Effector memory CD8-positive, alpha-beta T cell (primary cell): ENCODE data around the gene FBXO10.
A peak's percentile ranks its signal among the peaks of the same experiment; 100 is the strongest.
"Not testable (repeated sequence)": the region's sequence is repeated elsewhere in the genome, so short reads cannot be mapped to it uniquely, and the experiment has no call there.

Experiments used
- ATAC-seq: fragments of 150-1000 bp; cut with Tn5 transposase; replicated peaks from 2 replicates; pipeline ENCODE4 v1.10.0; 2021; ENCODE audit warnings: mild to moderate bottlenecking, moderate library complexity
- DNase-seq, 3 experiments: peaks; one replicate each; pipeline ENCODE4 v3.0.0; 2021
- H3K27ac Mint-ChIP-seq, 2 donors: one replicate each; pipeline ENCODE4 v1.8.0; 2022; ENCODE audit warnings: mild to moderate bottlenecking in 2 of 2, mixed read lengths in 2 of 2, moderate library complexity in 2 of 2
- H3K27me3 Mint-ChIP-seq, 2 donors: one replicate each; pipeline ENCODE4 v1.8.0; 2022; ENCODE audit warnings: mixed read lengths in 2 of 2
- H3K36me3 Mint-ChIP-seq: one replicate; pipeline ENCODE4 v1.8.0; 2022; ENCODE audit warnings: mild to moderate bottlenecking, moderate library complexity, mixed read lengths; ENCODE audit not compliant: insufficient read depth
- H3K4me1 Mint-ChIP-seq, 2 donors: one replicate each; pipeline ENCODE4 v1.8.0; 2022; ENCODE audit warnings: low read depth in 2 of 2, mixed read lengths in 2 of 2
- H3K4me3 Mint-ChIP-seq, 2 donors: one replicate each; pipeline ENCODE4 v1.8.0; 2022; ENCODE audit warnings: mild to moderate bottlenecking in 2 of 2, mixed read lengths in 2 of 2, moderate library complexity in 2 of 2
- H3K9me3 Mint-ChIP-seq, 2 donors: one replicate each; pipeline ENCODE4 v1.8.0; 2022; ENCODE audit warnings: mixed read lengths in 2 of 2

FBXO10 gene

GRCh38 chr9:37611014-37611413 is 34.8 kb upstream of the FBXO10 start:
- ATAC-seq = no peak
- Mint-ChIP-seq H3K36me3 (no peaks in the 10 kb centered on the region), H3K27me3 (peaks cover 29 to 30% of the 10 kb centered on the region in 2 donors), H3K9me3 (no peaks in the 10 kb centered on the region), H3K4me1 (no peaks in the 10 kb centered on the region), H3K27ac (no peak overlapping the region), H3K4me3 (no peak overlapping the region)
- DNase-seq = no peak

- Mint-ChIP-seq H3K4me1 (no peaks in the 10 kb centered on the region), H3K9me3 (no peaks in the 10 kb centered on the region), H3K27ac (no peak overlapping the region), H3K36me3 (no peaks in the 10 kb centered on the region), H3K27me3 (peaks cover 29 to 36% of the 10 kb centered on the region in 2 donors), H3K4me3 (no peak overlapping the region)
- no peak for ATAC-seq
- no peak for DNase-seq
Observed at GRCh38 chr9:37609735-37610397, 33.7 kb upstream of the FBXO10 start.

- Mint-ChIP-seq H3K9me3 (no peaks in the 10 kb centered on the region), H3K27ac (no peak overlapping the region)
Observed at GRCh38 chr9:37608250-37608649, 32.1 kb upstream of the FBXO10 start.

GRCh38 chr9:37604296-37604695 is 28.1 kb upstream of the FBXO10 start:
- DNase-seq = no peak

More at GRCh38 chr9:37608250-37608649, 32.1 kb upstream of the FBXO10 start:
- DNase-seq (no peak), ATAC-seq (no peak)
- H3K4me3 Mint-ChIP-seq = no peak overlapping the region
- H3K4me1 Mint-ChIP-seq = no peaks in the 10 kb centered on the region
- no peaks in the 10 kb centered on the region for H3K36me3 Mint-ChIP-seq
- H3K27me3 Mint-ChIP-seq = peaks cover 35 to 48% of the 10 kb centered on the region in 2 donors

GRCh38 chr9:37602817-37603216 is 26.6 kb upstream of the FBXO10 start:
- H3K9me3 Mint-ChIP-seq = no peaks in the 10 kb centered on the region
- ATAC-seq = no peak
- no peaks in the 10 kb centered on the region for H3K4me1 Mint-ChIP-seq
- peaks cover 44 to 65% of the 10 kb centered on the region in 2 donors for H3K27me3 Mint-ChIP-seq
- H3K36me3 Mint-ChIP-seq = no peaks in the 10 kb centered on the region
- no peak overlapping the region for H3K27ac Mint-ChIP-seq
- DNase-seq = no peak
- H3K4me3 Mint-ChIP-seq = no peak overlapping the region

More at GRCh38 chr9:37604296-37604695, 28.1 kb upstream of the FBXO10 start:
- no peaks in the 10 kb centered on the region for H3K9me3 Mint-ChIP-seq
- H3K4me1 Mint-ChIP-seq = no peaks in the 10 kb centered on the region
- ATAC-seq = no peak
- peaks cover 52 to 70% of the 10 kb centered on the region in 2 donors for H3K27me3 Mint-ChIP-seq
- H3K36me3 Mint-ChIP-seq = no peaks in the 10 kb centered on the region
- H3K4me3 Mint-ChIP-seq = no peak overlapping the region
- H3K27ac Mint-ChIP-seq = no peak overlapping the region

- not testable (repeated sequence) for H3K36me3 Mint-ChIP-seq, H3K9me3 Mint-ChIP-seq, DNase-seq, H3K4me1 Mint-ChIP-seq, H3K4me3 Mint-ChIP-seq, H3K27ac Mint-ChIP-seq, ATAC-seq
- H3K27me3 Mint-ChIP-seq = peaks cover 41 to 61% of the 10 kb centered on the region in 2 donors
Observed at GRCh38 chr9:37602061-37602460, 25.9 kb upstream of the FBXO10 start.

GRCh38 chr9:37596504-37596903 is 20.3 kb upstream of the FBXO10 start:
- H3K4me3 Mint-ChIP-seq = no peak overlapping the region
- H3K27me3 Mint-ChIP-seq = peaks cover 27 to 35% of the 10 kb centered on the region in 2 donors
- DNase-seq (no peak), ATAC-seq (no peak)
- no peaks in the 10 kb centered on the region for H3K9me3 Mint-ChIP-seq
- peaks cover 9 to 15% of the 10 kb centered on the region in 2 donors for H3K4me1 Mint-ChIP-seq
- H3K27ac Mint-ChIP-seq = no peak overlapping the region
- H3K36me3 Mint-ChIP-seq = peaks cover 10% of the 10 kb centered on the region

- peaks cover 27 to 29% of the 10 kb centered on the region in 2 donors for H3K4me1 Mint-ChIP-seq
- ATAC-seq (no peak), DNase-seq (no peak)
- peaks cover 12% of the 10 kb centered on the region for H3K36me3 Mint-ChIP-seq
- H3K27ac Mint-ChIP-seq = peak overlapping the region in 1 of 2 donors; percentile 38
- H3K4me3 Mint-ChIP-seq = peak overlapping the region; percentile 97
- H3K9me3 Mint-ChIP-seq = no peaks in the 10 kb centered on the region
- H3K27me3 Mint-ChIP-seq = peaks cover 15 to 19% of the 10 kb centered on the region in 2 donors
Observed at GRCh38 chr9:37593883-37594448, 17.8 kb upstream of the FBXO10 start.

- Mint-ChIP-seq H3K4me1 (peaks cover 27 to 29% of the 10 kb centered on the region in 2 donors), H3K4me3 (peak within 1 kb of the TSS; percentile 97), H3K36me3 (peaks cover 27% of the 10 kb centered on the region), H3K9me3 (no peaks in the 10 kb centered on the region), H3K27ac (peak within 1 kb of the TSS; percentile 92 to 96), H3K27me3 (peaks cover 14 to 18% of the 10 kb centered on the region in 2 donors)
- peak; percentile 97 for ATAC-seq
- DNase-seq = peak; percentile 86 to 87 (median 86)
Observed at GRCh38 chr9:37592108-37592951, 16.1 kb upstream of the FBXO10 start, which contains the start of gene TOMM5. TOMM5 (minus strand) TSS chr9:37592597; CDS start chr9:37592532, 65 bp downstream.

GRCh38 chr9:37587521-37587920 is 11.3 kb upstream of the FBXO10 start:
- Mint-ChIP-seq H3K9me3 (no peaks in the 10 kb centered on the region), H3K27ac (no peak overlapping the region), H3K27me3 (no peaks in the 10 kb centered on the region), H3K4me1 (peaks cover 24 to 29% of the 10 kb centered on the region in 2 donors), H3K4me3 (no peak overlapping the region), H3K36me3 (peaks cover 61% of the 10 kb centered on the region)
- ATAC-seq (no peak), DNase-seq (no peak)

GRCh38 chr9:37583522-37584121 is 7.4 kb upstream of the FBXO10 start:
- Mint-ChIP-seq H3K36me3 (peaks cover 51% of the 10 kb centered on the region), H3K27ac (no peak overlapping the region), H3K9me3 (no peaks in the 10 kb centered on the region), H3K4me1 (peaks cover 2 to 3% of the 10 kb centered on the region in 2 donors), H3K27me3 (no peaks in the 10 kb centered on the region), H3K4me3 (no peak overlapping the region)
- ATAC-seq (no peak), DNase-seq (no peak)

- H3K4me1 Mint-ChIP-seq = peaks cover 2 to 3% of the 10 kb centered on the region in 2 donors
- peak; percentile 69 for ATAC-seq
Observed at GRCh38 chr9:37582548-37583157, 6.5 kb upstream of the FBXO10 start.

GRCh38 chr9:37575511-37575914 is 667 bp downstream of the FBXO10 start:
- Mint-ChIP-seq H3K27me3 (no peaks in the 10 kb centered on the region), H3K36me3 (peaks cover 5% of the 10 kb centered on the region), H3K27ac (peak overlapping the region; percentile 31 to 70), H3K9me3 (no peaks in the 10 kb centered on the region), H3K4me1 (peaks cover 13 to 16% of the 10 kb centered on the region in 2 donors), H3K4me3 (peak overlapping the region; percentile 66 to 86)
- ATAC-seq (peak; percentile 23), DNase-seq (no peak)

More at GRCh38 chr9:37582548-37583157, 6.5 kb upstream of the FBXO10 start:
- Mint-ChIP-seq H3K9me3 (no peaks in the 10 kb centered on the region), H3K4me3 (no peak overlapping the region), H3K36me3 (peaks cover 41% of the 10 kb centered on the region), H3K27me3 (no peaks in the 10 kb centered on the region), H3K27ac (no peak overlapping the region)
- DNase-seq = no peak
